Activated naive CD4-positive, alpha-beta T cell treated with anti-CD3 and anti-CD28 coated beads, Interleukin-2, amount 50 U/mL, for 16 hours (primary cell): Measurements from ENCODE around the gene SRGAP2C.
"Not testable (repeated sequence)": the region's sequence is repeated elsewhere in the genome, so short reads cannot be mapped to it uniquely, and the experiment has no call there.

Source experiments
- DNase-seq: peaks from one replicate; pipeline ENCODE4 v3.0.0-alpha.2; 2020

The SRGAP2C gene

GRCh38 chr1:121389895-121390560 is 205.3 kb downstream of the SRGAP2C start:
- not testable (repeated sequence) for DNase-seq

- not testable (repeated sequence) for DNase-seq
Measured at GRCh38 chr1:121392130-121392529, 207.4 kb downstream of the SRGAP2C start.

DNA sequence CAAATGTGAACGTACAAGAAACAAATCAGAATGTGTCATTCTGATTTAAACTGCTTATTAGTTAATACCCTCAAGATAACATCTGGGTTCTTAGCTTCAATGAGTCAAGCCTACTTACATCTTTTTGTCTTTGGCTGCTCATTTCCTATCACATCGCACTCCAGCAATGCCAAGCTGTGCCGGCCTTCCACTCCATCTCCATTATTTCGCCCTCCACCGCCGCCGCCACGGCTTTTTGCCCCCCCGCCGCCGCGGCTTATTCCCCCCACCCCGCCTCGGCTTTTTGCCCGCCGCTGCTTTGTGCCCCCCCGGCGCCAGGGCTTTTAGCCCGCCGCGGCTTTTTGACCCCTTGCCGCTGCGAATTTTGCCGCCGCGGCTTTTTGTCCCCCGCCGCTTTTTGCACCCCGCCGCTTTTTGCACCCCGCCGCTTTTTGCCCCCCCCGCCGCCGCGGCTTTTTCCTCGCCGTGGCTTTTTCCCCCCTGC is 211.0 kb downstream of the SRGAP2C start:
- not testable (repeated sequence) for DNase-seq

GRCh38 chr1:121396335-121397081 is 211.7 kb downstream of the SRGAP2C start:
- DNase-seq, result peak; percentile 24

DNA sequence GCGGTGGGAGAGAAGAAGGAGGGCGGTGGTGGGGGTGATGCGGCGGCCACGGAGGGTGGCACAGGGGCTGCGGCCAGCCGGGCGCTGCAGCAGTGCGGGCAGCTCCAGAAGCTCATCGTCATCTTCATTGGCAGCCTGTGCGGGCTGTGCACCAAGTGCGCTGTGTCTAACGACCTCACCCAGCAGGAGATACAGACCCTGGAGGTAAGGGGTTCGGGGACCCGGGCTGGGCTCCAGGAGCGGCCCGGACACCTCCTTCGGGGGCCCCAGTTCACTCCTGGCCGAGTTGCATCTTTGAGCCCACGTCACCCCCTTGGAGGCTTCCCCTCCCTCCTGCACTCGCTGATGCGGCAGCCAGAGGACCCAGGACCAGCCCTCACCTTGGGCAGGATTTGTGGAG is 212.3 kb downstream of the SRGAP2C start:
- not testable (repeated sequence) for DNase-seq

DNA sequence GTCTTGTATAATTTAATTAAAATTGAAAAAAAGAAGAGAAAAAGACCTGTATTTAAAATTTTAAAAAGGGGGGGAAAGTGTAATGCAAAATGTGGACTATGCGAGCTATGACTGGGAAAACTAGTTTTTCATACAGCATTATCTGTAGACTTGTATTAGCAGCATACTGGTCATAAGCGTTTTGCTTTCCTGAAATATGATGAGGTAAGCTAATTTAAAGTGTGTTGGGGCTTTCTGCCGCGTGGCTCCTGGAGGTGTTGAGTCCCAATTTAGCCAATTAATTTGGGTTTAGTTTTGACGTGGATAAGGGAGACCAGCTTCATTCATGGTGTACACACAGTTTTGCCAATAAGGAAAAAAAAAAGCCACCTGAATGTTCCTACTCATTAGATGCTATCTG is 214.4 kb downstream of the SRGAP2C start:
- not testable (repeated sequence) for DNase-seq

GRCh38 chr1:121400108-121400507 is 215.3 kb downstream of the SRGAP2C start:
- DNase-seq, result not testable (repeated sequence)

- DNase-seq, result not testable (repeated sequence)
Measured at GRCh38 chr1:121400541-121401310, 216.0 kb downstream of the SRGAP2C start.

- DNase-seq, result not testable (repeated sequence)
Measured at GRCh38 chr1:121401375-121401955, 216.7 kb downstream of the SRGAP2C start.

DNA sequence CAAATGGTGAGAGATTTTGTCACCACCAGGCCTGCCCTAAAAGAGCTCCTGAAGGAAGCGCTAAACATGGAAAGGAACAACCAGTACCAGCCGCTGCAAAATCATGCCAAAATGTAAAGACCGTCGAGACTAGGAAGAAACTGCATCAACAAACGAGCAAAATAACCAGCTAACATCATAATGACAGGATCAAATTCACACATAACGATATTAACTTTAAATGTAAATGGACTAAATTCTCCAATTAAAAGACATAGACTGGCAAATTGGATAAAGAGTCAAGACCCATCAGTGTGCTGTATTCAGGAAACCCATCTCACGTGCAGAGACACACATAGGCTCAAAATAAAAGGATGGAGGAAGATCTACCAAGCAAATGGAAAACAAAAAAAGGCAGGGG is 218.5 kb downstream of the SRGAP2C start:
- not testable (repeated sequence) for DNase-seq

DNA sequence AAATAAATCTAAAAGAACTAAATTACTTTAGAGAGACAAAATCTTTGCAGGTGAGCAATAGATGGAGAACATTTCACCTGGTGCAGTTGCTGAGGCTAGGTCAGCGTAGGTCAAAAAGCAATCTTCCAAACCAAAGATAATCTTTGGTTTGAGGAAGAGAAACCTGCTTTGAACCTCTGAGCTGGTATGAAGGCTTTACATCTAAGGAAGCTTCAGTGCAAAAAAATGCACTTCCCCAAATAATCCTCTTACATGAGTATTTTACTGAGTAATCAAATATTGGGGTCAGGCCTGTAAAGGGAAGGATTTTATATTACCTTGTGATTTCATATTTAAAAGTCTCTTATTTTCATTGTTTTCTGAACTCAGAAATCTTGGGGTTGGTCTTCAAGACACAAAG is 223.6 kb downstream of the SRGAP2C start:
- no peak for DNase-seq

- no peak for DNase-seq
Measured at GRCh38 chr1:121413821-121414220, 229.0 kb downstream of the SRGAP2C start.

- no peak for DNase-seq
Measured at GRCh38 chr1:121414905-121415304, 230.1 kb downstream of the SRGAP2C start.

GRCh38 chr1:121417325-121417923 is 232.6 kb downstream of the SRGAP2C start:
- DNase-seq, result no peak

- no peak for DNase-seq
Measured at GRCh38 chr1:121418369-121419049, 233.7 kb downstream of the SRGAP2C start.

- not testable (repeated sequence) for DNase-seq
Measured at GRCh38 chr1:121419050-121419615, 234.4 kb downstream of the SRGAP2C start.

DNA sequence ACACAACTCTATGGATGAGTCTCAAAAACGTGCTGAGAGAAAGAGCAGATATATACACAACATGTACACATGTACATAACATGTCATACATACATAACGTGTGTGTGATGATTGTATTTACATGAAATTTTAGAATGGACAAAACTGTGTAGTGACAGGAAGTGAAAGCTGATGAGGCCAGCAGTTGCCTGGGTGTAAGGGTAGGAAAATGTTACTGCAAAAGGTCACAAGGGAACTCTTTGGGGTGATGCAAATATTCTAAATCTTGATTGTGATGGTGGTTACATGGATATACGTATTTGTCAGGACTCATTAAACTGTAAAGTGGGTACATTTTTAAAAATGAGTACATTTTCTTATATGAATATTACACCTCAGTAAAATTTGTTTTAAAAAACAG is 236.7 kb downstream of the SRGAP2C start:
- not testable (repeated sequence) for DNase-seq

DNA sequence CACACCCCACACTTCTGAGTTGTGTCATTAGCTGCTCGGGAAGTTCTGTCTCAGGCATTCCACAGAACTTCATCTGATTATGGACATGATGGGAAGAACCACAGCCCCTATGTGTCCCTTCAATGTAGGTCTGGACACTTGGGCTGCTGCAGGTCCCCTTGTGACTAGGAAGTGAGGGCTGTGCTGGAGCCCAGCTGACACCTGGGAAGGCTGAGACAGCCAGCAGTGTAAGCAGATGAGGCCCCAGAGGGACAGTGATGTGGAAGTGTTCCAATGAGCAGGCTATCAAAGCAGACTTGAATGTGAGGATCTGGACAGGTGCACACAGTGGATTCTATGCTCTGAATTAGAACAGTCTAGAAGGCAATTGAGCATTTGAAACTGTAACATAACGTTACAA is 239.2 kb downstream of the SRGAP2C start:
- DNase-seq, result not testable (repeated sequence)

DNA sequence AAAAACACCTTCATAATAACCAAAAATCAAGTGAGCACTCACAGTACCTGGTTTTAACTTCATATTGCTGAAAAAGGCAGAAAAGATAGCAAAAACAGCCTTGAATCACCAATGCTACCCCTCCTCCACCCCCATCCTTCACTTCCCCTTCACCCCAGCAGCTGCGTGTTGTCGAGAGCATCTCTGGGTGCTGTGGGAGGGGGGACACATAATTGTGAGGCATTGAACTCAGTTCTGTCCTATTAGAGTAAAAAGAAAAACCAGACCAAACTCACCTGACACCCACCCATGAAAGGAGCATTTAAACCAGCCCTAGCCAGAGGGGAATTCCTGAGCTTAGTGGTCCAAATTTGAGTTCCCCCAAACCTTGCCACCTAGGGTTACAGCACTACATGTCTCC is 248.7 kb downstream of the SRGAP2C start:
- not testable (repeated sequence) for DNase-seq

GRCh38 chr1:121438862-121439261 is 254.1 kb downstream of the SRGAP2C start:
- not testable (repeated sequence) for DNase-seq

DNA sequence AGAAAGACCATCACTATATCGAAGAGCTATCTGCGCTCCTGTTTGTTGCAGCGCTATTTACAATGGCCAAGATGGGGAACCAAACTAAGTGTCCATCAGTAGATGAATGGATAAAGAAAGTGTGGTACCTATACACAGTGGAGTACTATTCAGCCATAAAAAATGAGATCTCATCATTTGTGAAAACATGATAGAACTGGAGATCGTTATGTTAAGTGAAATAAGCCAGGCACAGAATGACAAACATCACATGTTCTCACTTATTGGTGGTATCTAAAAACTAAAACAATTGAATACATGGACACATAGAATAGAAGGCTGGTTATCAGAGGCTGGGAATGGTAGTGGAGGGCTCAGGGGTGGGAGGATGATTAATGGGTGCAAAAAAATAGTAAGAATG is 256.2 kb downstream of the SRGAP2C start:
- DNase-seq, result no peak
